Activated T-cell treated with anti-CD3 and anti-CD28 coated beads for 24 hours (primary cell): Measurements from ENCODE around the gene ABCA2.

ENCODE experiments used
- DNase-seq: peaks from one replicate; pipeline ENCODE4 v3.0.0-alpha.2; 2020; ENCODE audit warnings: low read depth

ABCA2 gene

GRCh38 chr9:136980669-136981478 lies 47.2 kb downstream of the ABCA2 start:
- no peak for DNase-seq

GRCh38 chr9:136979769-136980587 lies 48.1 kb downstream of the ABCA2 start:
- no peak for DNase-seq

- no peak for DNase-seq
Observed at GRCh38 chr9:136978865-136979544, 49.0 kb downstream of the ABCA2 start.

GRCh38 chr9:136978073-136978864 lies 49.8 kb downstream of the ABCA2 start:
- DNase-seq: peak; percentile 54

- no peak for DNase-seq
Observed at GRCh38 chr9:136977649-136978072, 50.4 kb downstream of the ABCA2 start.

GRCh38 chr9:136977223-136977622 lies 50.8 kb downstream of the ABCA2 start, which contains the start of gene PTGDS:
PTGDS (plus strand) TSS chr9:136977504; CDS start chr9:136977579, 75 bp downstream.
- no peak for DNase-seq

GRCh38 chr9:136975644-136976043 lies 52.4 kb downstream of the ABCA2 start:
- no peak for DNase-seq

GRCh38 chr9:136974817-136975535 lies 53.1 kb downstream of the ABCA2 start:
- DNase-seq: no peak

GRCh38 chr9:136973618-136974617 lies 54.1 kb downstream of the ABCA2 start:
- DNase-seq: no peak

- no peak for DNase-seq
Observed at GRCh38 chr9:136972743-136973142, 55.3 kb downstream of the ABCA2 start.

- no peak for DNase-seq
Observed at GRCh38 chr9:136972335-136972734, 55.7 kb downstream of the ABCA2 start.

GRCh38 chr9:136971746-136972145 lies 56.3 kb downstream of the ABCA2 start:
- no peak for DNase-seq

GRCh38 chr9:136970361-136970760 lies 57.7 kb downstream of the ABCA2 start:
- DNase-seq: no peak

- no peak for DNase-seq
Observed at GRCh38 chr9:136969774-136970173, 58.3 kb downstream of the ABCA2 start.

- no peak for DNase-seq
Observed at GRCh38 chr9:136969150-136969549, 58.9 kb downstream of the ABCA2 start.

- no peak for DNase-seq
Observed at GRCh38 chr9:136968333-136969127, 59.5 kb downstream of the ABCA2 start.

GRCh38 chr9:136965771-136966484 lies 62.1 kb downstream of the ABCA2 start:
- DNase-seq: no peak

GRCh38 chr9:136964833-136965422 lies 63.1 kb downstream of the ABCA2 start:
- no peak for DNase-seq
